ENCODE measurements around the gene RPAIN. TPM values are rescaled to one million over a fixed set of nuclear protein-coding genes. Genes with fewer than 3 reads are reported as not detected.

Gene RPAIN
- total and polyA plus RNA-seq, 2 of the 8 experiments (the other 6 are each of a cell fraction or from before 2014, with no cell fraction given), result 54.5 to 57.7 TPM

DNA sequence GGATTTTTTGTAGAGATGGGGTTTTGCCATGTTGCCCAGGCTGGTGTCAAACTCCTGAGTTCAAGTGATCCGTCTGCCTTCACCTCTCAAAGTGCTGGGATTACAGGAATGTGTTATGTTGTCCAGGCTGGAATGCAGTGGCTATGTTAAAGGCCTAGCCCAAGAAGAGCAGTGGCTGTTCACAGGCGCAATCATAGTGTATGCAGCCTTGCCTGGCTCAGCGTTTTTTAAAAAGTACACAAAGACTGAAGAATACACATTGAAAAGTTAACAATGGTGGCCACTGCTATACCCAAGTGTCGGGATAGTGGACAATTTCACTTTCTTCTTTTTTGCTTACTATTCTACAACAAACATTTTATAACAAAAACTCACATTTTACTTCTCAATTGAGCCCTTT is 59.0 kb downstream of the RPAIN start:
- no peak overlapping the region for H3K4me2 ChIP-seq (ENCODE audit: insufficient read depth in 1 of 2, low read depth in 2 of 2, low read length in 2 of 2)
- FAIRE-seq, result no peak
- H2BK12ac ChIP-seq (ENCODE audit: low read depth, low read length), result no peak overlapping the region
- no peak overlapping the region for H3K23ac ChIP-seq (ENCODE audit: insufficient read length)
- CTCF ChIA-PET (ENCODE audit: partially characterized antibody), result no interaction called here
- no peak overlapping the region for H4K8ac ChIP-seq (ENCODE audit: extremely low read depth, insufficient read depth, low read length)
- no peak for DNase-seq (ENCODE audit: low read depth in 1 of 2, low spot score in 2 of 2)
- no peak overlapping the region for H2AFZ ChIP-seq (ENCODE audit: low read length)
- no peak overlapping the region for H4K5ac ChIP-seq (ENCODE audit: insufficient read length, low read depth, low read length)
- H2BK5ac ChIP-seq (ENCODE audit: low read depth, low read length), result no peak overlapping the region
- H3K23me2 ChIP-seq (ENCODE audit: low read depth, low read length), result no peaks in the 10 kb centered on the region
- H2AK5ac ChIP-seq (ENCODE audit: low read depth, low read length), result no peak overlapping the region
- H2BK15ac ChIP-seq (ENCODE audit: low read length), result no peak overlapping the region
- no peak overlapping the region for H4K91ac ChIP-seq (replicated peaks; ENCODE audit: insufficient read length, low read length)
- H4K20me1 ChIP-seq (replicated peaks in 1 of 2; ENCODE audit: control insufficient read depth in 1 of 2, insufficient read depth in 2 of 2, low read length in 2 of 2), result peaks cover 2 to 4% of the 10 kb centered on the region in 2 experiments
- H3K79me2 ChIP-seq (ENCODE audit: control insufficient read depth in 1 of 2, insufficient read depth in 2 of 2, low read length in 2 of 2), result peaks cover 0 to 31% of the 10 kb centered on the region in 2 experiments; a peak in 2 of 4 replicates
- no peaks in the 10 kb centered on the region for H3K9me3 ChIP-seq (ENCODE audit: insufficient read depth in 2 of 2, low read depth in 1 of 2, low read length in 1 of 2)
- no peak overlapping the region for H3K4ac ChIP-seq (replicated peaks; ENCODE audit: insufficient read length, low read depth, low read length)
- no peaks in the 10 kb centered on the region for H3K4me1 ChIP-seq (replicated peaks in 1 of 4; ENCODE audit: control insufficient read depth in 3 of 4, insufficient read depth in 4 of 4, low read length in 3 of 4)
- WGBS, 2 experiments (ENCODE audit: extremely low coverage in 1 of 2, insufficient coverage in 1 of 2, insufficient read length in 1 of 2, insufficient replicate concordance in 2 of 2, low coverage in 1 of 2, low lambda C conversion rate in 2 of 2, missing lambda C conversion rate in 1 of 2), result 86% methylated on average over 4 of the region's 4 CpGs; no CpG with 5 or more reads in 1 of the 2 experiments
- no peak overlapping the region for H3K18ac ChIP-seq (ENCODE audit: extremely low read depth, low read length)
- no peak overlapping the region for H3K9ac ChIP-seq (replicated peaks in 1 of 4; ENCODE audit: extremely low read depth in 1 of 4, low read depth in 3 of 4, low read length in 3 of 4)
- POLR2A ChIA-PET (ENCODE audit: partially characterized antibody), result interaction anchor here (1.5 to 1.9 kb wide), 2 partner anchors 8 to 45 kb away, joined by 3 to 7 read pairs; partner anchors contain the start of genes DERL2 and MIS12
- H3K4me3 ChIP-seq (ENCODE audit: extremely low read depth in 1 of 4, insufficient read depth in 2 of 4, low read depth in 3 of 4, low read length in 4 of 4), result no peak overlapping the region
- no peak overlapping the region for H3K14ac ChIP-seq (ENCODE audit: insufficient read length)
- H3K27ac ChIP-seq (ENCODE audit: low read depth, low read length), result no peak overlapping the region
- peaks cover 27 to 82% (median 51%) of the 10 kb centered on the region in 4 experiments for H3K36me3 ChIP-seq (ENCODE audit: control insufficient read depth in 2 of 4, insufficient read depth in 4 of 4, low read length in 3 of 4)
- no peak overlapping the region for H2BK120ac ChIP-seq (replicated peaks; ENCODE audit: low read depth, low read length)
- no peak overlapping the region for H2BK20ac ChIP-seq (ENCODE audit: low read length)
- H3K79me1 ChIP-seq (ENCODE audit: low read depth, low read length), result peaks cover 5% of the 10 kb centered on the region; the same call in 1 of the 2 replicates
- H3K27me3 ChIP-seq (replicated peaks in 1 of 4; ENCODE audit: control insufficient read depth in 3 of 4, extremely low read depth in 1 of 4, insufficient read depth in 3 of 4, low read length in 3 of 4), result no peaks in the 10 kb centered on the region
- no peak overlapping the region for H3K56ac ChIP-seq (replicated peaks; ENCODE audit: insufficient read length, low read depth, low read length)
- TF ChIP-seq KDM1A (IDR thresholded peaks at IDR 0.05; ENCODE audit: borderline replicate concordance, low read length) (no peak), CHD2 (IDR thresholded peaks at IDR 0.05; ENCODE audit: low read length) (no peak), SAP30 (IDR thresholded peaks at IDR 0.05; ENCODE audit: insufficient read depth, insufficient replicate concordance, low read length) (no peak), EP300 (IDR thresholded peaks at IDR 0.05; ENCODE audit: borderline replicate concordance in 1 of 2, low read depth in 2 of 2, low read length in 2 of 2) (no peak), SUZ12 (IDR thresholded peaks at IDR 0.05; ENCODE audit: low read length) (no peak), YY1 (IDR thresholded peaks at IDR 0.05; ENCODE audit: low read depth, low read length) (no peak), TCF12 (IDR thresholded peaks at IDR 0.05; ENCODE audit: low read depth, low read length) (no peak), HDAC6 (IDR thresholded peaks at IDR 0.05; ENCODE audit: low read depth, low read length) (no peak), TAF7 (optimal IDR thresholded peaks at IDR 0.05; ENCODE audit: borderline replicate concordance, low read depth, low read length) (no peak), TEAD4 (IDR thresholded peaks at IDR 0.05; ENCODE audit: low read depth, low read length) (no peak), SRF (IDR thresholded peaks at IDR 0.05; ENCODE audit: low read depth, low read length) (no peak), SP2 (IDR thresholded peaks at IDR 0.05; ENCODE audit: low read length) (no peak), JUN (IDR thresholded peaks at IDR 0.05; ENCODE audit: low read depth, low read length) (no peak), RBBP5 (IDR thresholded peaks at IDR 0.05; ENCODE audit: borderline replicate concordance, low read depth, low read length) (no peak)
- TF ChIP-seq, protein P1, sequence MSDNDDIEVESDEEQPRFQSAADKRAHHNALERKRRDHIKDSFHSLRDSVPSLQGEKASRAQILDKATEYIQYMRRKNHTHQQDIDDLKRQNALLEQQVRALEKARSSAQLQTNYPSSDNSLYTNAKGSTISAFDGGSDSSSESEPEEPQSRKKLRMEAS (IDR thresholded peaks at IDR 0.05), result no peak

All from H1 (cell line).